ENCODE measurements around the gene CAMK2G.
"Not testable (repeated sequence)": the region's sequence is repeated elsewhere in the genome, so short reads cannot be mapped to it uniquely, and the experiment has no call there.

Gene CAMK2G

DNA sequence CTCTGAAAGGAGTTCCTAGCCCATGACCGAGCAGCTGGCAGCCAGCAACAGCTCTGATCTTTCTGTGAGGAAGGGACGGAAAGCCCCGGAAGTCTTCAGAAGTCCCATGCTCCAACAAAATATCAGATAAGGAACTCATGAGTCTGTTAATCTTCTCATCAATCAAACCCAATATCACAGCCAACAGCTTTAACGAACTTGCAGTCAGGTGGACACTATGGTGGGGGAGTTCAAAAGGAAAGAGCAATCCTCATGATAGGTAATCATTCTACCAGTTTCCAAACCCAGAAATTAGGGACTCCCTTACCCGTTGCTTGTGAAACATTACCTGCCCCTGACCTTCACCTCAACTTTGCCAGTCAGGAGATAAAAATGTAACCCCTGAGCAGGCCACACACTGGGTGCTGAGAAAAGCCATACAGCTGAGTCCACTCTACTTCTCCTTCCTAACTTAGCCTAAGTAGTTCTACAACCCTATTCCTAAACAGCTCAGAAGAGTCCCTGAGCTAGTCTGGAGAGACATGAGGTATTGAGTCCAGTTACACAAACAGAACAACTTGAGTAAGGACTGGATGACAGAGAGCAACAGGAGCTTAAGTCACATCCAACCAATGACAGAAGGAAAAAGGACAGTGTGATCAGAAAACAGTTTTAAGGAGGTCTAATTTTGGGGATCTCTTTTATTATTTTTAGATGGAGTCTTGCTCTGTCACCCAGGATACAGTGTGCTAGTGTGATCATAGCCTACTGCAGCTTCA lies 65.1 kb downstream of the CAMK2G start:
- DNase-seq: no peak

DNA sequence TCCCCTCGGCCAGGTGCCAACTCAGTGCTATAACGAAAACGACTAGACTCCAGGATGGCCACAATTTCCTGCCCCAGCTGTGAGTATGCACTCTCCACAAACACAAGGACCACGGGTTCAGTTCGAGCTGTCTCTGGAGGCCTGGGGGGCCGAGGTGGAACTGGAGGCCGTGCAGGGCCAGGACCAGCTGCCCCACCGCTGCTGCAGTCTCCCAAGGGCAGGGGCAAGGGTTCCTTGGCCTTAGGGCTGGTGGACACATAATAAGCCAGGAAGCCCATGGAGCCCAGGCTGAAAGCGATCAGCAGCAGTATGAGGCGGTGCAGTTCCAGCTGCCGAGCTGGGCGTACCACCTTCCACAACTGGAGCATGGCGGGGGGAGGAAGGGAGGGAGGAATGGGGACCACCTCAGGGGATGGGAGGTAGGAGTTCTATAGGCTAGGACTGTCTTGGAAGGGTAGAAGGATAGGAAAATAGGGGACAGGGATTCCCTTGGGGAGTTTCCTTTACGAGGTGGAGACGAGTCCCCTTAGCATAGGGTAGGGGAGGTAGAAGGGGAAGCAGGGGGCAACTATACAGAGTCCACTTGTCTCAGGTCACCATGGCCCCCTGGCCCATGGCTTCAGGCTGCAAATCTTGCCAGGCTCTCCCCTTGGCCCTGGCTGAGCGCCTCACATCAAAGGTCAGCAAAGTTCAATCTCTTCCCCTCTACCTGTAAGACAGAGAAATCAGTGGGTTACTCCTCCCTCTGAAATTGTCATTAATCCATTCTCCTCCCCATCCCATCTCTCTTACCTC lies 66.1 kb downstream of the CAMK2G start:
- DNase-seq: no peak

GRCh38 chr10:73807471-73807870 lies 66.9 kb downstream of the CAMK2G start:
- DNase-seq: no peak

DNA sequence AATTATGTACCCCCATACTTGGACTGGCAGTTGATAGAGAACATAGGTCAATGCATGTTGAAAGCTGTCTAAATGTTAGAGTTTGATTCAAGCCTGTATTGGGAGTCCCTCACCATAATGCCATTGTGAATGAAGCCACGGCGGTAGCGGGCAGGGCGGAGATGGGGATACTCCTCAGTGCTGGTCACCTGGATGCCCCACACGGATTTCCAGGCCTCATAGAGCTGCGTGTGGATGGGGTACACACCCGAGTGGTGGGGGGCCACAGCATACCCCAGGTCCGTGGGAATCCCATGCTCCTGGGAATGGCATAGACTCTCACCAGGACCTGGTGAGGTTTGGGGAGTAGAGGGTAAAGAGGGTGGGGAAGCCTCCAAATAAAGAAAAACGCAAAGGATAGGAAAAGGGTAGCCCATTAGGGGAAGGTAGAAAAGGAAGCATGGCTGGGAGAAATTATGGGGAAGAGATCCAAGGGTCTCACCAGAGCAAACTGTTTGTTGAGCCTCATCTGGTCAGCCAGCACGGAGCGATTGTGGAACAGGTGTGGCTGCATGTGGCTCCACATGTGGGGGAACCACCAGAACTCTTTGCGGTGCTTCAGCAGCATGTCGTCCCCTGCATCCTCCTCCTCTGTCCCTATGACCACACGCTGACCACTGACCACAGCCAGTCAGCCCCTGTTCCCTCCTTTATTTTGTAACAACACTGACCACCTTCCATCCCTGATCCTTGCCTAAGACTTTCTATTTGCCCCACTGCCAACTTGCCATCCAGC lies 68.0 kb downstream of the CAMK2G start:
- DNase-seq: no peak

DNA sequence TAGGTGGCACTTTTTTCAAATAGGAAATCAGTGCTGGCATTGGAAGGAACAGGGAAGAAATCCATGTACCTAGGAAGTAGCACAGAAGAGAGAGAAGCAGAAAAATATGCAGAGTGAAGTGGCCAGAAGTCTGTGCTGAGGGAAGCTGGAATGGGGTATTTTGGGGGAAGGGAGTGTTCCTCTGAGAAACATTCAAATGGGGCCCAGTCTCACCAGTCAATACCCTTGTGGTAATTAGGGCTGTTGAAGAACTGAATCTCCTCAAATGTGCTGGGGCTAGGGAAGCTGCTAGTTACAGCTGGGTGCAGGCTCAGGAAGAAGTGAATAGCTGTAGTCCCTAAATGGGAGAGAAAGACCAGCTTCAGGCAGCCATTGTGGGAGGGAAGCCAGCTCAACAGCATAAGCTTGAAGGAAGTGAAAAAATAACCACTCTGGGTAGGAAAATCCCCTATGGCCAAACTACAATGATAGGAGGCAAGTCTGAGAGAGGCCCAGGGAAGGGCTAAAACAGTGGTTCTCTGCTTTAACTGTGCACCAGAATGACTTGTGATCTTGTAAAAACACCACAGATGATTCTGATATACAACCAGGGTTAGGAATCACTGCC lies 70.6 kb downstream of the CAMK2G start:
- no peak for DNase-seq

- no peak for DNase-seq
Observed at GRCh38 chr10:73802276-73802991, 71.9 kb downstream of the CAMK2G start.

- DNase-seq: no peak
Observed at GRCh38 chr10:73801253-73801590, 73.1 kb downstream of the CAMK2G start.

DNA sequence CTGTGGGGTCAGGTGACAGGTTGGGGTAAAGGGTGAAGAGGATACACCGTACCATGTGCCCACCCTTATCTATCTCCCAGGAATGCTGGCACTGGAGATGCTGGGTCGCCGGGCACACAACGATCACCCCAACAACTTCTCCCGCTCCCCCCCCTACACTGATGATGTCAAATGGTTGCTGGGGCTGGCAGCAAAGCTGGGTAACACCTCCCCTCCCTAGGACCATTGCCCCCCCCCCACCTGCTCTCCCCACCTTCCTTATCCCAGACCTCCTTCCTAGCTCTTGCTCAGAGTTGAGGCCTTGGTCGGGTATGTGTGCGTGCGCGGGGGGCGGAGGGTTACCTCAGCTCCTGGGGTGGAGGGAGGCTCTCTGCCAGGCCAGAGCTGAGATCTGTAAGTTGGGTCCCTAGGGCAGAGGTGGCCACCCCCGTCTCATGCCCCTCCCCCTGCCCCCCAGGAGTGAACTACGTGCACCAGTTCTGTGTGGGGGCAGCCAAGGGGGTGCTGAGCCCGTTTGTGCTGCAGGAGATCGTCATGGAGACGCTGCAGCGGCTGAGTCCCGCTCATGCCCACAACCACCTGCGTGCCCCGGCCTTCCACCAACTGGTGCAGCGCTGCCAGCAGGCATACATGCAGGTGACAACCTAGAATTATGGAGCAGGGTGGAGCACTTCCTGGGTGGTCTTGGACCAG lies 73.6 kb downstream of the CAMK2G start:
- DNase-seq: no peak

GRCh38 chr10:73799899-73800559 lies 74.3 kb downstream of the CAMK2G start:
- no peak for DNase-seq

DNA sequence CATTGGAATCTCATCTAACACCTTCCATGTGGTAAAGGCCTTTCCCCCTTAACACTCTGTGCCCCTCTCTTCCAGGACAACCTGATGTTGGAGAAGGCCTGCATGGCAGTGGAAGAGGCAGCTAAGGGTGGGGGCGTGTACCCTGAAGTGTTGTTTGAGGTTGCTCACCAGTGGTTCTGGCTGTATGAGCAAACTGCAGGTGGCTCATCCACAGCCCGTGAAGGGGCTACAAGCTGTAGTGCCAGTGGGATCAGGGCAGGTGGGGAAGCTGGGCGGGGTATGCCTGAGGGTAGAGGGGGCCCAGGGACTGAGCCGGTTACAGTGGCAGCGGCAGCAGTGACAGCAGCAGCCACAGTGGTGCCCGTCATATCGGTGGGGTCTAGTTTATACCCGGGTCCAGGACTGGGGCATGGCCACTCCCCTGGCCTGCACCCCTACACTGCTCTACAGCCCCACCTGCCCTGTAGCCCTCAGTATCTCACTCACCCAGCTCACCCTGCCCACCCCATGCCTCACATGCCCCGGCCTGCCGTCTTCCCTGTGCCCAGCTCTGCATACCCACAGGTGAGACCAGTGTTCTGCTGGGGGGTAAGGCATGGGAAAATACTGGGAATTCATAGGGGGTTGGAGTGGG lies 75.3 kb downstream of the CAMK2G start:
- no peak for DNase-seq

DNA sequence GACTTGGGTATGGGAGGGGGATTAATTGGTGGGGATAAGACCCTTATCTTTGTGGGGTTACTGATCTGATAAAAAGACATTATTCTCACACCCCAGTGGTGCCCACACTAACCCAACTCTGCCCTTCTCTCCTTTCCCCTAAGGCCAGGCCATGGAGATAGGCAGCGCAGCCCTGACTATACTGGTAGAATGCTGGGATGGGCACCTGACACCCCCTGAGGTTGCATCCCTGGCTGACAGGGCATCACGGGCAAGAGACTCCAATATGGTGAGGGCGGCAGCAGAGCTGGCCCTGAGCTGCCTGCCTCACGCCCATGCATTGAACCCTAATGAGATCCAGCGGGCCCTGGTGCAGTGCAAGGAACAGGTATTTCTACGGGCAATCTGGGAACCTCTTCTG lies 76.3 kb downstream of the CAMK2G start:
- no peak for DNase-seq

- no peak for DNase-seq
Observed at GRCh38 chr10:73797324-73798025, 76.9 kb downstream of the CAMK2G start.

DNA sequence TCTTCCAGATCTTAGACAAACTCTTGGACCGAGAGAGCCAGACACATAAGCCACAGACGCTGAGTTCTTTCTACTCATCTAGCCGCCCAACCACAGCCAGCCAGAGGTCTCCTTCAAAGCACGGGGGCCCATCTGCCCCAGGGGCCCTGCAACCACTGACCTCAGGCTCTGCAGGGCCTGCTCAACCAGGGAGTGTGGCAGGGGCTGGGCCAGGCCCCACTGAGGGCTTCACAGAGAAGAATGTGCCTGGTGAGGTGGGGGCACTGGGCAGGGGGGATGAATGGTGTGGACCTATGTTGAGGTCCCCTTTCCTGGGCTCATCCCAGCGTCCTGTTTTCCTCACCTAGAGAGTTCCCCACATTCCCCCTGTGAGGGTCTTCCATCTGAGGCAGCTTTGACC lies 77.6 kb downstream of the CAMK2G start:
- no peak for DNase-seq

DNA sequence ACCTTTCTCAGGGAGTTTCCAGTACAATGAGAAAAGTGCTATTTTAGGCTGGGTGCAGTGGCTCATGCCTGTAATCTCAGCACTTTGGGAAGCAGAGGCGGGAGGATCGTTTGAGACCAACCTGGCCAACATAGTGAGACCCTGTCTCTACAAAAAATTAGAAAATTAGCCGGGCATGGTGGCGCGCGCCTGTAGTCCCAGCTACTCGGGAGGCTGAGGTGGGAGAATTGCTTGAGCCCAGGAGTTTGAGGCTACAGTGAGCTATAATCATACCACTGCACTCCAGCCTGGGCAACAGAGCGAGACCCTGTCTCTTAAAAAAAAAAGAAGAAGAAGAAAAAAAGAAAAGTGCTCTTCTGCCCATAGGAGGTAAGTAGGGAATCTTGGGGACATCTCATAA lies 78.3 kb downstream of the CAMK2G start:
- not testable (repeated sequence) for DNase-seq

DNA sequence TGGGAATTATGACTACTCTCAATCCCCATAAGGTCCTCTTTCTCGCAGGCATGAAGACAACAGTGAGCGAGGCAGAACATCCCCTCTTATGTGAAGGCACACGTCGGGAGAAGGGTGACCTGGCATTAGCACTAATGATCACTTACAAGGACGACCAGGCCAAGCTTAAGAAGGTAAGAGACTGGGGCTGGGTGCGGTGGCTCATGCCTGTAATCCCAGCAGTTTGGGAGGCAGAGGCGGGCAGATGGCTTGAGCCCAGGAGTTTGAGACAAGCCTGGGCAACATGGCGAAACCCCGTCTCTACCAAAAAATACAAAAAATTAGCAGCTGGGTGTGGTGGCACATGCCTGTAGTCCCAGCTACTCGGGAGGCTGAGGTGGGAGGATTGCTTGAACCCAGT lies 78.9 kb downstream of the CAMK2G start:
- DNase-seq: not testable (repeated sequence)

DNA sequence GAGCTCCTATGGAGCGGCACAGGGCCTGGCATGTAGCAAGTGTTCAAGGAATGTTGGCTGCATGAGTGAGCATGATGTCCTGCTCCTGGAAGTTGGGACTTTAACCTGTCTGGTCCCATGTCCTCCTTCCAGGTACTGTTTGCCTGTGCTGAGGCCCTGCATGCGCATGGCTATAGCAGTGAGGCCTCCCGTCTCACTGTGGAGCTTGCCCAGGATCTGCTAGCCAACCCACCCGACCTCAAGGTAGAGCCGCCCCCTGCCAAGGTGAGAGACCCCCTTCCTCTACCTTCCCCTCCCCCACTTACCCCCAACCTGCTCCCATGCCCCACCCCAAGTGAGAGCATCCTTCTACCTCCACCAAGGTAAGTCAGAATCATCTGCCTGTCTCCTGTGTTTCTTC lies 80.9 kb downstream of the CAMK2G start:
- DNase-seq: no peak

DNA sequence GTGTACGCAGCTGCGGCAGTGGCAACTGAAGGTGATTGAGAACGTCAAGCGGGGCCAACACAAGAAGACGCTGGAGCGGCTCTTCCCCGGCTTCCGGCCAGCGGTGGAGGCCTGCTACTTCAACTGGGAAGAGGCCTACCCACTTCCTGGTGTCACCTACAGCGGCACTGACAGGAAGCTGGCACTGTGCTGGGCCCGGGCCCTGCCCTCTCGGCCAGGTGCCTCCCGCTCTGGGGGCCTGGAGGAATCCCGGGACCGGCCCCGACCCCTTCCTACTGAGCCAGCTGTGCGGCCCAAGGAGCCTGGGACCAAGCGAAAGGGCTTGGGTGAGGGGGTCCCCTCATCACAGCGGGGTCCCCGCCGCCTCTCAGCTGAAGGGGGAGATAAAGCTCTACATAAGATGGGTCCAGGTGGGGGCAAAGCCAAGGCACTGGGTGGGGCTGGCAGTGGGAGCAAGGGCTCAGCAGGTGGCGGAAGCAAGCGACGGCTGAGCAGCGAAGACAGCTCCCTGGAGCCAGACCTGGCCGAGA lies 82.4 kb downstream of the CAMK2G start:
- DNase-seq: no peak

GRCh38 chr10:73790886-73791625 lies 83.3 kb downstream of the CAMK2G start:
- DNase-seq: no peak

DNA sequence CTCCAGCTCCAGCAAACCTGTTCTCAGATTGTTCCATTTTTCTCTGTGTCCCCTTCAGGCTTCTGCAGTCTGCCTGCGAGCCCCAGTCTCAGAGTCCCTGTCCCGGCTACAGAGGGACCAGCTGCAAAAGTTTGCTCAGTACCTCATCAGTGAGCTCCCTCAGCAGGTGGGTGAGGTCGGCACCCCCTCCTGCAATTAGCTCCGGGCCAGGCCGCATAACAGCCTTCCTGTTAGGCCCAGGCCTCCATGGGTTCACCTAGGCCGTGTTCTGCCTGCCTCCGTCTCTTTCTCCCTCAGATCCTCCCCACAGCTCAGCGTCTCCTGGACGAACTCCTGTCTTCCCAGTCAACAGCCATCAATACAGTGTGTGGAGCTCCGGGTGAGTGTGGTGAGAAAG lies 84.7 kb downstream of the CAMK2G start:
- no peak for DNase-seq

All from CD4-positive, alpha-beta T cell treated with Interleukin-1 beta for 1 hour (primary cell).